WTC11 (cell line): ENCODE measurements around the gene HMGXB3. TPM values are rescaled to one million over a fixed set of nuclear protein-coding genes. Genes with fewer than 3 reads are reported as not detected.

Source experiments
- ATAC-seq: fragments of 200-7000 bp; cut with Tn5 transposase; 2 replicates; pipeline ENCODE4 v1.10.0; 2021; ENCODE audit warnings: mild to moderate bottlenecking, moderate library complexity
- CTCF ChIA-PET: fragments of 300-600 bp; sonication (Branson Sonifier 250); formaldehyde crosslinking; loops from one replicate; lab custom pipeline; 2021; ENCODE audit warnings: antibody characterized with exemption; lab: Charles Lee
- POLR2A ChIA-PET: fragments of 350-600 bp; sonication (Branson Sonifier 250); formaldehyde crosslinking; loops from one replicate; lab custom pipeline; 2021; ENCODE audit warnings: antibody characterized with exemption; lab: Charles Lee
- DNase-seq: peaks from one replicate; pipeline ENCODE4 v3.0.0; 2021; ENCODE audit warnings: low spot score
- H3K27ac Mint-ChIP-seq: 2 replicates; pipeline ENCODE4 v1.8.0; 2021; ENCODE audit warnings: mixed read lengths
- H3K27me3 Mint-ChIP-seq: 2 replicates; pipeline ENCODE4 v1.8.0; 2021; ENCODE audit warnings: low read depth, mild to moderate bottlenecking, moderate library complexity, mixed read lengths
- H3K36me3 Mint-ChIP-seq: 2 replicates; pipeline ENCODE4 v1.8.0; 2021; ENCODE audit warnings: mixed read lengths
- H3K4me1 Mint-ChIP-seq: 2 replicates; pipeline ENCODE4 v1.8.0; 2022; ENCODE audit warnings: mixed read lengths
- H3K4me3 Mint-ChIP-seq: 2 replicates; pipeline ENCODE4 v1.8.0; 2021; ENCODE audit warnings: mild to moderate bottlenecking, moderate library complexity, mixed read lengths
- H3K9me3 Mint-ChIP-seq: 2 replicates; pipeline ENCODE4 v1.8.0; 2021; ENCODE audit warnings: mixed read lengths
- AR ChIP-seq: fragments of 250-450 bp; sonication (Bioruptor Pico); IDR thresholded peaks from 2 replicates; pipeline ENCODE4 v1.9.0; 2021; ENCODE audit warnings: mild to moderate bottlenecking
- ATF6 ChIP-seq: sonication (generic); formaldehyde crosslinking; IDR thresholded peaks from 2 replicates; pipeline ENCODE4 v1.8.1; 2023; ENCODE audit warnings: mild to moderate bottlenecking, missing genetic modification reagents
- E2F4 ChIP-seq: sonication (generic); formaldehyde crosslinking; IDR thresholded peaks from 2 replicates; pipeline ENCODE4 v1.8.1; 2022; ENCODE audit warnings: low read depth, mild to moderate bottlenecking, moderate library complexity, missing genetic modification reagents, borderline replicate concordance
- ETV6 ChIP-seq: sonication (generic); formaldehyde crosslinking; IDR thresholded peaks from 2 replicates; pipeline ENCODE4 v1.8.1; 2022; ENCODE audit warnings: mild to moderate bottlenecking, missing genetic modification reagents
- FOXK1 ChIP-seq: sonication (generic); formaldehyde crosslinking; IDR thresholded peaks from 2 replicates; pipeline ENCODE4 v1.8.0; 2022; ENCODE audit warnings: mild to moderate bottlenecking, moderate library complexity, missing genetic modification reagents
- GABPB1 ChIP-seq: sonication (generic); formaldehyde crosslinking; IDR thresholded peaks from 2 replicates; pipeline ENCODE4 v1.8.1; 2023; ENCODE audit warnings: mild to moderate bottlenecking, missing genetic modification reagents
- HMGA2 ChIP-seq: fragments of 250-450 bp; sonication (Bioruptor Pico); IDR thresholded peaks from 2 replicates; pipeline ENCODE4 v1.4.0; 2021; ENCODE audit warnings: mild to moderate bottlenecking, moderate library complexity
- KAT7 ChIP-seq: sonication (generic); formaldehyde crosslinking; IDR thresholded peaks from 2 replicates; pipeline ENCODE4 v1.8.1; 2023; ENCODE audit warnings: missing genetic modification reagents, mild to moderate bottlenecking, borderline replicate concordance
- RELA ChIP-seq: sonication (generic); formaldehyde crosslinking; IDR thresholded peaks from 2 replicates; pipeline ENCODE4 v1.8.1; 2022; ENCODE audit warnings: missing genetic modification reagents, mild to moderate bottlenecking, borderline replicate concordance
- SMAD4 ChIP-seq: sonication (generic); formaldehyde crosslinking; IDR thresholded peaks from 2 replicates; pipeline ENCODE4 v1.8.0; 2022; ENCODE audit warnings: mild to moderate bottlenecking, missing genetic modification reagents
- SP1 ChIP-seq: sonication (generic); formaldehyde crosslinking; conservative IDR thresholded peaks from 2 replicates; pipeline ENCODE4 v1.8.1; 2022; ENCODE audit warnings: missing genetic modification reagents
- TEAD1 ChIP-seq: sonication (generic); formaldehyde crosslinking; IDR thresholded peaks from 2 replicates; pipeline ENCODE4 v1.8.0; 2022; ENCODE audit warnings: mild to moderate bottlenecking, missing genetic modification reagents
- ZMAT4 ChIP-seq: fragments of 250-450 bp; sonication (Bioruptor Pico); IDR thresholded peaks from 2 replicates; pipeline ENCODE4 v1.9.0; 2021; ENCODE audit warnings: mild to moderate bottlenecking
- ZNF263 ChIP-seq: sonication (generic); formaldehyde crosslinking; IDR thresholded peaks from 2 replicates; pipeline ENCODE4 v1.8.1; 2022; ENCODE audit warnings: low read depth, mild to moderate bottlenecking, moderate library complexity, missing genetic modification reagents
- ZNF425 ChIP-seq: fragments of 250-450 bp; sonication (Bioruptor Pico); conservative IDR thresholded peaks from 2 replicates; pipeline ENCODE4 v1.9.0; 2021; ENCODE audit warnings: mild to moderate bottlenecking
- total RNA-seq: library from RNA; stranded (reverse); gene quantifications from 3 replicates; pipeline ENCODE4 v1.2.3, GENCODE V29; 2021
- TF ChIP-seq, protein P1 (sequence below): sonication (generic); formaldehyde crosslinking; IDR thresholded peaks from 2 replicates; pipeline ENCODE4 v1.8.1; 2023; ENCODE audit warnings: mild to moderate bottlenecking, missing genetic modification reagents

The HMGXB3 gene
- total RNA-seq, 1 experiment from 2014 or later: 31.6 TPM

GRCh38 chr5:149956685-149957084 lies 43.9 kb upstream of the HMGXB3 start (continued):
- TF ChIP-seq ZNF425 (CRISPR knock-in tag) (no peak), TEAD1 (CRISPR knock-in tag) (no peak), SP1 (CRISPR knock-in tag) (no peak), KAT7 (CRISPR knock-in tag) (no peak), E2F4 (CRISPR knock-in tag) (no peak)

- Mint-ChIP-seq H3K4me3 (no peak overlapping the region), H3K27me3 (peaks cover 8% of the 10 kb centered on the region; the same call in 1 of the 2 replicates), H3K4me1 (peaks cover 19% of the 10 kb centered on the region)
Measured at GRCh38 chr5:149957855-149958254, 42.7 kb upstream of the HMGXB3 start.

DNA sequence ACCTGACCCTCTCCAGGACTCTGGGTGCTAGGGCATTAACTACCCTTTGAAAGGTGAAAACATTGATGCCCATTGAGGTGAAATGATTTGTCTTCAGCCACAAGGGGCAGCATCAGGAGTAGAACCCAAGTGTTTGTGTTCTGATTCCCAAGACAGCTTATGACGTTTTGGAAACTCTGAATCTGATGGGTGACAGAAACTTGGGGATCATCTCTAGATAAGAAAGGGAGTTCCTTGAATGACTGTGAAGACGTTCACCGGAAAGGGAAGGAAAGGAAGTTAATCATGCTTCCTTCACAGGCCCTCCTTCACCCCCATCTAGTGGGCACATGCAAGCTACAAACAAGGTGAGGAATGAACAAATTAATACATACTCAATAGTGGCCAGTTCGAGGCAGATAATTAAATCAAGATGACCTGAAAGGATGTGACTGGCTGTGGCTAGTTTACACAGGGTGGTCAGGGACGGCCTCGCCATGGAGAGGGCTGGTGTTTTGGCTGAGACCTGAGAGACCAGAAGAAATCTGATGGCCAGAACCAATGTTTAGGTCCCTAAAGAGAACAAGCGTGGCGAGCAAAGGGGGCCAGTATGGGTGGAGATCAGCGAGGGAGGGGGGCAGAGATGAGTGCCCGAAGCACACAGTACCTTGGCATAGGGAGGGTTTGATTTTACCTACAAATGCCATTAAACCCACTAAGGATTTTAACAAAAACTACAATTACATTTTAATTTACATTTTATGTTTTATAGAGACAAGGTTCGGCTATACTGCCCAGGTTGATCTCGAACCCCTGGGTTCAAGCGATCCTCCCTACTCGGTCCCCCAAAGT lies 40.9 kb upstream of the HMGXB3 start:
- CTCF ChIA-PET: interaction anchor here (0.7 to 5.7 kb wide), 27 partner anchors 8 to 323 kb away, joined by 3 to 60 read pairs (median 5); partner anchors contain the start of genes HMGXB3 and TIGD6
- ATAC-seq (peak; percentile 5; the same call in 1 of the 2 replicates), DNase-seq (no peak)
- POLR2A ChIA-PET: interaction anchor here (1.0 to 1.5 kb wide), 3 partner anchors 9 to 107 kb away, joined by 3 to 5 read pairs (median 4); partner anchors contain the start of genes HMGXB3 and TIGD6
- peak overlapping the region; percentile 79 for H3K4me3 Mint-ChIP-seq
- peak overlapping the region; percentile 94 for H3K27ac Mint-ChIP-seq
- no peaks in the 10 kb centered on the region for H3K9me3 Mint-ChIP-seq
- H3K36me3 Mint-ChIP-seq: no peaks in the 10 kb centered on the region
- H3K27me3 Mint-ChIP-seq: peaks cover 8% of the 10 kb centered on the region; the same call in 1 of the 2 replicates
- H3K4me1 Mint-ChIP-seq: peaks cover 19% of the 10 kb centered on the region
- TF ChIP-seq ETV6 (CRISPR knock-in tag) (no peak), SMAD4 (CRISPR knock-in tag) (no peak), FOXK1 (no peak), HMGA2 (no peak), TEAD1 (CRISPR knock-in tag) (no peak), AR (no peak), ZNF263 (no peak), RELA (no peak), ZMAT4 (CRISPR knock-in tag) (no peak), GABPB1 (CRISPR knock-in tag) (no peak)

More at GRCh38 chr5:149957855-149958254, 42.7 kb upstream of the HMGXB3 start:
- DNase-seq: no peak
- H3K27ac Mint-ChIP-seq: no peak overlapping the region
- CTCF ChIA-PET: interaction anchor here (0.9 to 5.7 kb wide), 4 partner anchors 33 to 124 kb away, joined by 3 to 60 read pairs (median 12); no protein-coding TSS in a partner anchor
- ATAC-seq: no peak
- no peaks in the 10 kb centered on the region for H3K9me3 Mint-ChIP-seq
- no peaks in the 10 kb centered on the region for H3K36me3 Mint-ChIP-seq
- TF ChIP-seq, protein P1, sequence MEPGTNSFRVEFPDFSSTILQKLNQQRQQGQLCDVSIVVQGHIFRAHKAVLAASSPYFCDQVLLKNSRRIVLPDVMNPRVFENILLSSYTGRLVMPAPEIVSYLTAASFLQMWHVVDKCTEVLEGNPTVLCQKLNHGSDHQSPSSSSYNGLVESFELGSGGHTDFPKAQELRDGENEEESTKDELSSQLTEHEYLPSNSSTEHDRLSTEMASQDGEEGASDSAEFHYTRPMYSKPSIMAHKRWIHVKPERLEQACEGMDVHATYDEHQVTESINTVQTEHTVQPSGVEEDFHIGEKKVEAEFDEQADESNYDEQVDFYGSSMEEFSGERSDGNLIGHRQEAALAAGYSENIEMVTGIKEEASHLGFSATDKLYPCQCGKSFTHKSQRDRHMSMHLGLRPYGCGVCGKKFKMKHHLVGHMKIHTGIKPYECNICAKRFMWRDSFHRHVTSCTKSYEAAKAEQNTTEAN: no peak
- TF ChIP-seq ATF6 (CRISPR knock-in tag): no peak
- POLR2A ChIA-PET: no interaction called here
